Heart right ventricle (tissue), 16 donors: Measurements from ENCODE around the gene ANKLE2. TPM values are rescaled to one million over a fixed set of nuclear protein-coding genes. Genes with fewer than 3 reads are reported as not detected.

Source experiments
- ATAC-seq, 8 donors: fragments of 200-7000 bp; cut with Tn5 transposase; one replicate each; pipeline ENCODE4 v1.9.1; 2020; ENCODE audit warnings: mild to moderate bottlenecking in 8 of 8, moderate library complexity in 8 of 8, moderate number of reproducible peaks in 1 of 8
- DNase-seq, 2 donors: peaks; one replicate each; pipeline ENCODE4 v3.0.0-alpha.2; 2020
- H3K27ac ChIP-seq, 10 donors: fragments of 200-600 bp; sonication (generic) in 2 of 10; one replicate each; pipeline versions ENCODE4 v1.5.0 to v1.8.0; 2020 to 2022; ENCODE audit warnings: mild to moderate bottlenecking in 3 of 10
- H3K27me3 ChIP-seq, 7 donors: fragments of 200-600 bp; one replicate each; pipeline ENCODE4 v1.8.0; 2021 to 2022; ENCODE audit warnings: mild to moderate bottlenecking in 2 of 7
- H3K36me3 ChIP-seq, 9 donors: fragments of 200-600 bp; sonication (generic) in 1 of 9; one replicate each; pipeline versions ENCODE4 v1.5.0 to v1.8.0; 2020 to 2022; ENCODE audit warnings: mild to moderate bottlenecking in 2 of 9
- H3K4me1 ChIP-seq, 9 donors: fragments of 200-600 bp; sonication (generic) in 1 of 9; one replicate each; pipeline versions ENCODE4 v1.5.0 to v1.8.0; 2020 to 2022; ENCODE audit warnings: mild to moderate bottlenecking in 4 of 9
- H3K4me3 ChIP-seq, 10 donors: fragments of 200-600 bp; sonication (generic) in 2 of 10; one replicate each; pipeline versions ENCODE4 v1.5.0 to v1.8.0; 2020 to 2022; ENCODE audit warnings: mild to moderate bottlenecking in 7 of 10, moderate library complexity in 2 of 10
- H3K9me3 ChIP-seq, 11 donors: fragments of 200-600 bp in 10 of 11; sonication (generic) in 2 of 11; one replicate each; pipeline versions ENCODE4 v1.5.0 to v1.8.0; 2013 to 2022; ENCODE audit warnings: mild to moderate bottlenecking in 2 of 11, control low read depth in 1 of 11, moderate library complexity in 1 of 11
- WGBS, 2 donors: extraction: QIAGEN DNeasy Blood & Tissue Kit; methylation state at CpG; one replicate each; pipeline ENCODE4 v1.1.7; 2013; ENCODE audit warnings: inconsistent platforms in 1 of 2; 5-methylcytosine and 5-hydroxymethylcytosine counted together
- intact Hi-C, 10 donors: fragments of 100-400 bp; cut with DNase I; formaldehyde crosslinking; loops; one replicate each; pipeline versions ENCODE4 v1.11.1 to v1.14.2; 2022
- polyA plus RNA-seq, 2 donors: library from polyadenylated mRNA; stranded (reverse); fragments of 200-250 nt; gene quantifications; one replicate each; pipeline ENCODE4 v1.2.3, GENCODE V29; 2013
- total RNA-seq, 10 donors: library from RNA; stranded (reverse); fragmentation: NEBNext Ultra II Directional in 3 of 10; extraction: Animal tissue kit (Norgen Biotek cat#: 25700) in 3 of 10; gene quantifications; one replicate each; pipeline versions ENCODE4 v1.2.1 to v1.2.4, GENCODE V29; 2021 to 2023
- TF ChIP-seq, protein P1 (sequence below), 9 donors: fragments of 200-600 bp; sonication (generic) in 2 of 9; IDR thresholded peaks; one replicate each; pipeline versions ENCODE4 v1.5.0 to v1.8.0; 2021 to 2022; ENCODE audit warnings: antibody characterized with exemption in 9 of 9, mild to moderate bottlenecking in 5 of 9, moderate library complexity in 1 of 9
- donor health status: Arrhythmogenic right ventricular cardiomyopathy.
- donor health status: ischemic (EF 13 %, LVEDD 7.1; RV severe dilation, severe dysfunction).
- donor health status: healthy with polysubstance abuse.
- donor health status: DM: no; HTN: yes; CAD: no.
- donor health status: DM: no; HTN: no; CAD: no.
- donor health status: ischemic (EF 25% LVEDD 6.9; RV normal size, moderate dysfunction).
- donor health status: ischemic (EF 25% LVEDD 5.7; RV mildly dilated, moderate dysfunction).
- donor health status: healthy.
- donor health status: DM: yes; HTN: yes; CAD: no.
- donor health status: Ischemic cardiomyopathy.
- donor health status: ischemic (EF 35%, LVEDD 5.7; RV mildly dilated, moderate dysfunction).
- donor health status: nonischemic (EF 11% LVEDD 7.7; RV severe dilation, severe dysfunction).
- donor health status: DM: yes; HTN: yes; CAD: no.
- donor health status: PGD.
- donor health status: ischemic (EF 29% LVEDD 5.4; RV normal size, mild dysfunction).
- donor health status: nonischemic (EF 23%, LVEDD 6.1; RV moderate dilation, normal function).

ANKLE2 gene
- total and polyA plus RNA-seq, 12 donors: 17.4 to 39.4 (median 30.3) TPM

DNA sequence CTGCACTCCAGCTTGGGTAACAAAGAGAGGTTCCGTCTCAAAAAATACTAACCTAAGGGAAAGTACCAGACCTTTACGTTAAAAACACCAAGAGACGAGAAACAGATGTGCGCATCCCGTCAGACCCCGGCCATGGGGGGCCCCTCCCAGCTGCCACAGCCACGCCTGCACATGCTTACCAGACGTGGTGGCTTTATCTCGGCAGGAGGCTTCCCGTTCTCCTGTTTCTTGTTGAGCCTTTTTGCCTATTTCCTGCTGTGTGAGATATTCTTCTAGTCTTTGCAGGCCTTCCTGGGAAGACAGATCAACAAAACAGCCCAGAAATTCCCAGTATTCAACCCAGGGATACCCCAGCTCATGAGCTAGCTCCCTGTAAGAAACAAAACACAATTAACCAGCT is 27.4 kb downstream of the ANKLE2 start:
- Histone ChIP-seq H3K27me3 (no peaks in the 10 kb centered on the region), H3K4me3 (no peak overlapping the region), H3K27ac (no peak overlapping the region), H3K9me3 (no peaks in the 10 kb centered on the region), H3K4me1 (peaks cover 0 to 2% (median 0%) of the 10 kb centered on the region in 9 donors), H3K36me3 (peaks cover 4 to 96% (median 54%) of the 10 kb centered on the region in 9 donors)
- TF ChIP-seq, protein P1, sequence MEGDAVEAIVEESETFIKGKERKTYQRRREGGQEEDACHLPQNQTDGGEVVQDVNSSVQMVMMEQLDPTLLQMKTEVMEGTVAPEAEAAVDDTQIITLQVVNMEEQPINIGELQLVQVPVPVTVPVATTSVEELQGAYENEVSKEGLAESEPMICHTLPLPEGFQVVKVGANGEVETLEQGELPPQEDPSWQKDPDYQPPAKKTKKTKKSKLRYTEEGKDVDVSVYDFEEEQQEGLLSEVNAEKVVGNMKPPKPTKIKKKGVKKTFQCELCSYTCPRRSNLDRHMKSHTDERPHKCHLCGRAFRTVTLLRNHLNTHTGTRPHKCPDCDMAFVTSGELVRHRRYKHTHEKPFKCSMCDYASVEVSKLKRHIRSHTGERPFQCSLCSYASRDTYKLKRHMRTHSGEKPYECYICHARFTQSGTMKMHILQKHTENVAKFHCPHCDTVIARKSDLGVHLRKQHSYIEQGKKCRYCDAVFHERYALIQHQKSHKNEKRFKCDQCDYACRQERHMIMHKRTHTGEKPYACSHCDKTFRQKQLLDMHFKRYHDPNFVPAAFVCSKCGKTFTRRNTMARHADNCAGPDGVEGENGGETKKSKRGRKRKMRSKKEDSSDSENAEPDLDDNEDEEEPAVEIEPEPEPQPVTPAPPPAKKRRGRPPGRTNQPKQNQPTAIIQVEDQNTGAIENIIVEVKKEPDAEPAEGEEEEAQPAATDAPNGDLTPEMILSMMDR (IDR thresholded peaks at IDR 0.05): no peak
- ATAC-seq (no peak), DNase-seq (no peak)
- intact Hi-C loops: no loop called here
- 66 to 70% methylated on average over 10 of the region's 10 CpGs for WGBS, 2 donors

DNA sequence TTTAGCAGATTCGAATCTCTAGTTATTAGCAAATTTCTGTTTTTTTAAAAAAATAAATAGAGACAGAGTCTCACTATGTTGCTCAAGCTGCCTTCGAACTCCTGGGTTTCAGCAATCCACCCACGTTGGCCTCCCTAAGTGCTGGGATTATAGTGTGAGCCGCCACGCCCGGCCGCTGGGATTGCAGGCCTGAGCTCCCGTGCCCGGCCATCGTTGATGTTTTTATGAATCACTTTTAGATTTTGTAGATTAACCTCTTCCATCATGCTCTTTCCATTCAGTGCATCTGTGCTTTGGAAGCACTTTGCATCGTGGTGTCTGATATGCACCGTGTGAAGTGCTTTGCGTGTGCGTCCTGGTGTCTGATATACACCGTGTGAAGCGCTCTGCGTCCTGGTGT is 30.1 kb downstream of the ANKLE2 start:
- ATAC-seq (no peak), DNase-seq (no peak)
- WGBS, 2 donors: 92 to 94% methylated on average over 17 of the region's 17 CpGs
- intact Hi-C loops: no loop called here
- H3K4me3 ChIP-seq: no peak overlapping the region
- H3K27ac ChIP-seq: no peak overlapping the region
- TF ChIP-seq, protein P1 (IDR thresholded peaks at IDR 0.05): no peak
- peaks cover under 1 to 96% (median 70%) of the 10 kb centered on the region in 9 donors for H3K36me3 ChIP-seq
- no peaks in the 10 kb centered on the region for H3K27me3 ChIP-seq
- H3K9me3 ChIP-seq: no peaks in the 10 kb centered on the region
- no peaks in the 10 kb centered on the region for H3K4me1 ChIP-seq

DNA sequence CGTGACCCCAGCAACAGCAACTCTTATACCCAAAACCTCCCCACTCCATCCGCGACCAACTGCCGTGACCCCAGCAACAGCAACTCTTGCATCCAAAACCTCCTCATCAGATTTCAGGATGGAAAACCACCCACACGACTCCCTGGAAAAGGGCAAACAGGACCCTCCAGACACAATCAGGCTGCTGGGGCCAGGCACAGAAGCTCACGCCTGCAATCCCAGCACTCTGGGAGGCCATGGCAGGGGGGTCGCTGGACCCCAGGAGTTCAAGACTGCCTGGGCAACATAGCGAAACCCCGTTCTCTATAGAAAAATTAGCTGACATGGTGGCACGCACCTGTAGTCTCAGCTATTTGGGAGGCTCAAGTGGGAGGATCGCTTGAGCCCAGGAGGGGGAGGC is 31.3 kb downstream of the ANKLE2 start:
- 95% methylated on average over 11 of the region's 11 CpGs for WGBS, 2 donors
- TF ChIP-seq, protein P1 (IDR thresholded peaks at IDR 0.05): no peak
- DNase-seq: no peak

DNA sequence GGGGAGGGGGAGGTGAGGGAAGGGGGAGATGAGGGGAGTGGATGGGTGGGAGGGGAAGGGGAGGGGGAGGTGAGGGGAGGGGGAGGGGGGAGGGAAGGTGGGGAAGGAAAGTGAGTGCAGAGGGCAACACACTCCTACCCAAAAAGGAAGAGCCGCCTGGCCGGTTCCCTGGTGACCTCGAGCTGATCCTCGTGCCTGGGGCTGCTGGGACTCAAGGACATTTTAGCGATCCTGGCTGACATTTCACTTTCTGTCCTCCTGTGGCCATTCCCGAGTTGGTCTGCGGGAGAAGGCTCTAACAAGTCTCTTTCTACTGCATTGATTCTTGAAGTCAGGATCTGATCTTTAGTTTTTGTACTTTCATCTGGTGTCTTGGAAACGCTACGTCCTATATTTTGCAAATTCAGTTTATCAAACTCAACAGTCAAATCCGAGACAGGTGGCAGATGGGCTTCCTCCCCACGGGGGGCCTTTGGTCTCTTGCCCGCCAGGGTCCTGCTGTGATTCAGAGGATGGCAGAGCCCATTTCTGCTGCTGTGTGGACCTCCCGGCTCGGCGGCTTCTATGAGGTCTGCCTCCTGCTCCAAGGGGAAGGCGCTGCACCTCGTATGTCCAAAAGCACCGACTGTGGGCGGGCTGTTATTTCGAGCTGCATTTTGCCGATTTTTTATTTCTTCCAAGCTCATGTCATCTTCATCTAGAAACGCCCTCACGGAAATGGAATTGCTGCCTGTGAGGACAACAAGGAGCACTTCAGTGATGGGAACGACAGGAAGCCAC is 31.9 kb downstream of the ANKLE2 start:
- Histone ChIP-seq H3K4me3 (no peak overlapping the region), H3K36me3 (peaks cover 0 to 96% (median 64%) of the 10 kb centered on the region in 9 donors), H3K9me3 (no peaks in the 10 kb centered on the region), H3K27me3 (no peaks in the 10 kb centered on the region), H3K4me1 (no peaks in the 10 kb centered on the region), H3K27ac (no peak overlapping the region)
- no peak for DNase-seq
- intact Hi-C loops: no loop called here
- WGBS, 2 donors: 81 to 83% methylated on average over 24 of the region's 24 CpGs
- no peak for ATAC-seq
- TF ChIP-seq, protein P1 (IDR thresholded peaks at IDR 0.05): no peak

More for the DNA sequence above, 31.3 kb downstream of the ANKLE2 start:
- Histone ChIP-seq H3K27ac (no peak overlapping the region), H3K9me3 (no peaks in the 10 kb centered on the region), H3K4me1 (no peaks in the 10 kb centered on the region), H3K4me3 (no peak overlapping the region), H3K36me3 (peaks cover 0 to 96% (median 70%) of the 10 kb centered on the region in 9 donors), H3K27me3 (no peaks in the 10 kb centered on the region)
- intact Hi-C loops: no loop called here
- ATAC-seq: no peak
